DND-41 (cell line): Measurements from ENCODE around the gene TP73.

Experiments
- ATAC-seq: fragments of 200-7000 bp; cut with Tn5 transposase; 3 replicates; pipeline ENCODE4 v1.9.1; 2021; ENCODE audit warnings: low read depth; ENCODE audit not compliant: insufficient read depth
- DNase-seq: peaks from one replicate; pipeline ENCODE4 v3.0.0-alpha.2; 2020
- H2AFZ ChIP-seq: 2 replicates; pipeline ENCODE4 v1.6.0; 2012; ENCODE audit warnings: low read depth, low read length
- H3K27ac ChIP-seq: 2 replicates; pipeline ENCODE4 v1.5.1; 2012; ENCODE audit warnings: low read length, inconsistent platforms
- H3K27me3 ChIP-seq: fragments of 200-600 bp; sonication (generic); 2 replicates; pipeline ENCODE4 v1.6.0; 2012; ENCODE audit warnings: low read length, mild to moderate bottlenecking, inconsistent platforms; ENCODE audit not compliant: insufficient read depth, poor library complexity
- H3K36me3 ChIP-seq: 2 replicates; pipeline ENCODE4 v1.5.1; 2012; ENCODE audit warnings: low read length, inconsistent platforms; ENCODE audit not compliant: insufficient read depth
- H3K4me1 ChIP-seq: 2 replicates; pipeline ENCODE4 v1.5.1; 2012; ENCODE audit warnings: mild to moderate bottlenecking, low read length; ENCODE audit not compliant: insufficient read depth
- H3K4me2 ChIP-seq: 2 replicates; pipeline ENCODE4 v1.6.0; 2012; ENCODE audit warnings: mild to moderate bottlenecking, moderate library complexity, low read length, inconsistent platforms; ENCODE audit not compliant: insufficient read depth
- H3K4me3 ChIP-seq, 2 experiments: fragments of 200-600 bp in 1 of 2; shearing (Covaris generic) in 1 of 2; 2 replicates each; pipeline ENCODE4 v1.5.1; 2012 to 2016; ENCODE audit warnings: inconsistent platforms in 2 of 2, low read length in 2 of 2, mild to moderate bottlenecking in 2 of 2, low read depth in 1 of 2, moderate library complexity in 1 of 2
- H3K79me2 ChIP-seq: 2 replicates; pipeline ENCODE4 v1.6.0; 2012; ENCODE audit warnings: low read length, inconsistent platforms; ENCODE audit not compliant: insufficient read depth
- H3K9ac ChIP-seq: 2 replicates; pipeline ENCODE4 v1.6.0; 2012; ENCODE audit warnings: low read depth, mild to moderate bottlenecking, inconsistent platforms, low read length, moderate library complexity
- H3K9me3 ChIP-seq: 2 replicates; pipeline ENCODE4 v1.5.1; 2012; ENCODE audit warnings: low read length, moderate library complexity, mild to moderate bottlenecking, inconsistent platforms; ENCODE audit not compliant: insufficient read depth, severe bottlenecking
- H4K20me1 ChIP-seq: 2 replicates; pipeline ENCODE4 v1.6.0; 2012; ENCODE audit warnings: low read length; ENCODE audit not compliant: insufficient read depth
- CTCF ChIP-seq: IDR thresholded peaks from 2 replicates; pipeline ENCODE4 v1.5.1; 2012; ENCODE audit warnings: borderline replicate concordance, low read length, moderate library complexity, mild to moderate bottlenecking; ENCODE audit not compliant: poor library complexity, severe bottlenecking; ENCODE audit errors: extremely low read depth
- EZH2 ChIP-seq: IDR thresholded peaks from 3 replicates; pipeline ENCODE4 v1.6.1; 2012; ENCODE audit warnings: borderline replicate concordance, low read depth, mild to moderate bottlenecking, moderate library complexity, low read length, inconsistent platforms; ENCODE audit not compliant: severe bottlenecking

Gene TP73

GRCh38 chr1:3604468-3604974, 47.8 kb upstream of the TP73 start:
- Histone ChIP-seq H2AFZ (no peak overlapping the region), H3K4me1 (no peaks in the 10 kb centered on the region), H3K9ac (no peak overlapping the region), H3K79me2 (no peaks in the 10 kb centered on the region), H3K36me3 (no peaks in the 10 kb centered on the region), H3K4me2 (no peak overlapping the region), H3K27me3 (peaks cover 7% of the 10 kb centered on the region), H3K4me3 (no peak overlapping the region), H3K9me3 (no peaks in the 10 kb centered on the region), H4K20me1 (peaks cover 9% of the 10 kb centered on the region; the same call in 1 of the 2 replicates), H3K27ac (no peak overlapping the region)
- TF ChIP-seq EZH2 (no peak), CTCF (no peak)
- ATAC-seq = no peak
- no peak for DNase-seq

- peaks cover 1% of the 10 kb centered on the region; the same call in 1 of the 2 replicates for H3K4me1 ChIP-seq
- no peak overlapping the region for H2AFZ ChIP-seq
- no peaks in the 10 kb centered on the region for H3K9me3 ChIP-seq
- H3K4me3 ChIP-seq = no peak overlapping the region
- H3K27me3 ChIP-seq = peaks cover 14% of the 10 kb centered on the region
- H3K36me3 ChIP-seq = no peaks in the 10 kb centered on the region
- no peak for TF ChIP-seq EZH2
- TF ChIP-seq CTCF = no peak
- ATAC-seq (no peak), DNase-seq (no peak)
- peaks cover 16% of the 10 kb centered on the region for H4K20me1 ChIP-seq
- no peak overlapping the region for H3K27ac ChIP-seq
- no peaks in the 10 kb centered on the region for H3K79me2 ChIP-seq
- no peak overlapping the region for H3K4me2 ChIP-seq
- no peak overlapping the region for H3K9ac ChIP-seq
Observed at GRCh38 chr1:3604997-3605823, 47.1 kb upstream of the TP73 start.

- TF ChIP-seq CTCF = no peak
- TF ChIP-seq EZH2 = no peak
- Histone ChIP-seq H2AFZ (no peak overlapping the region), H3K27me3 (peaks cover 30% of the 10 kb centered on the region), H3K36me3 (no peaks in the 10 kb centered on the region), H3K27ac (no peak overlapping the region), H3K4me1 (peaks cover 17% of the 10 kb centered on the region), H3K9ac (no peak overlapping the region), H3K79me2 (no peaks in the 10 kb centered on the region), H3K4me3 (no peak overlapping the region), H4K20me1 (peaks cover 28% of the 10 kb centered on the region), H3K4me2 (no peak overlapping the region), H3K9me3 (no peaks in the 10 kb centered on the region)
- DNase-seq = no peak
- no peak for ATAC-seq
Observed at GRCh38 chr1:3606779-3607702, 45.3 kb upstream of the TP73 start.
